HG03175 (cell line): Measurements from ENCODE around the gene GPRIN2.
"Not testable (repeated sequence)": the region's sequence is repeated elsewhere in the genome, so short reads cannot be mapped to it uniquely, and the experiment has no call there.

Experiments used
- ATAC-seq: cut with Tn5 transposase; IDR thresholded peaks from one replicate; pipeline ENCODE4 v1.9.1; 2021; ENCODE audit warnings: mild to moderate bottlenecking, moderate library complexity; ENCODE audit not compliant: unreplicated experiment

GPRIN2 gene

DNA sequence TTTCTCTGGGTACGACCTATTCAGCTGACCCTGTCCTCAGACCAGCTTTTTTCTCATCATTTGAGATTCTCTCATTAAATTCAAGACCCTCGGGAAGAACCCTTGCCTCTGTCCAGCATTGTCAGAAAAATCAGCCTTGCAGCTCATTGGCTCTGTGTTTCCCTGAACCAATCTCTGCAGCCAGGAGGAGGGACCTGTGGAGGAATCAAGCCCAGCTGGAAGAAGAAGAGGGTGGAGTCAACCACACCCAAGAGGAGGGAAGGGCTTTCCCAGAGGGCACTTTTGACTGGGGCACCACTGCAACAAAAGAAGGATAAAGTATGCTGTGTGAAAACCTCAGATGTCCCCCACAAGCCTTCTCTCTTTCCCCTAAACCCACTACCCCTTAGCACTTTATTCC is 14.2 kb upstream of the GPRIN2 start:
- not testable (repeated sequence) for ATAC-seq

DNA sequence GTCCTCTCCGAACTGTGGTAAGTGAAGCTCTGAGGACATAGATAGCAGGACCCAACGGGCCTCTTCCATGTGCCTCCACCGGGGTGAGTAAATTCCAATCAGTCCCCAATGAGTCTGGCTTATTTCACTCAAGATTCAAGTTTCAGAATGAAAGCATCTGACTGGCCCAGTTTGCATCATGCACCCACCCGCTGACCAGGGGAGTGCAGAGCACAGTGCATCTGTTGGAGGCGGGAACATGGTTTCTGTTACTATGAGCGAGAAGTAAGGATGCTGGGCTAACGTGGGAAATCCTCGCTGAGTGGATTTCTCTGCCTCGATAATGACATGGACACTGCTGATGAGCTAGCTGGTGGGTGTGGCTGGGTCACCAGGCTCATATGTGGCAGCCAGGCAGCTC is 10.7 kb upstream of the GPRIN2 start:
- not testable (repeated sequence) for ATAC-seq

- ATAC-seq = peak; percentile 66
These were observed 9.3 kb upstream of the GPRIN2 start for GRCh38 chr10:46565591-46566332.

DNA sequence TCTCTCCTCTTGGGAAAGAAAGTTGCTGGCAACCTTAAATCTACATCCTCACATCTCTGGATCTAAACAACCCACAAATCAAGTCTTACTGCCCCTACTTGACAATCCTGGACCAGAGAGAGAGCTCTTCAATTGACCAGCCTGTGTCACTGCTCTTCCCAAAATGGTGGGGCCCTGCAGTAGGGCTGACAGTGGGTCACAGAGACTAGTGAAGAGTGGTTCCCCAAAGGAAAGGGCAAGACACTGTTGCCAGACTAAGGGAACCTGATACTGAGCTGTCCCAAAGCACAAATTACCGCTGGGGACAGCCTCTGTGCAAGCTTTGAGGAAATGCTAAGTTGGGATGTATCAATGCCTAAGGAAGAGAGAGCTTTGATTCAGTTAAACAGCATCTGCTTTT is 4.5 kb upstream of the GPRIN2 start:
- ATAC-seq = no peak

- no peak for ATAC-seq
These were observed 3.9 kb upstream of the GPRIN2 start for GRCh38 chr10:46560381-46560780.

- ATAC-seq = no peak
These were observed 2.8 kb upstream of the GPRIN2 start for GRCh38 chr10:46559231-46559671.

- ATAC-seq = no peak
These were observed 2.1 kb upstream of the GPRIN2 start for GRCh38 chr10:46558392-46559185.

DNA sequence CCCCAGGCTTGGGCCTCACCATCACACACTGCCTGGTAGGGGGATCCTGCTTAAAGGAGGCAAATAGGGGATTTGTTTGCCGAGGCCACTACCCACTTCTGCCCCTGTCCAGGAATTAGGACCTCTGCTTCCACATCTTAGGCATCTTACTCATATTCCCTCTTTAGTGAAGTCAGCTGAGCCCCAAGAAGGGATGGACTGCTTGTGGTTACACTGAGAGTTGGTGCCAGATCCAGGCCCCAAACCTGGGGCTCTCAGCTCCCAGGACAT is 1.6 kb upstream of the GPRIN2 start:
- ATAC-seq = no peak

- no peak for ATAC-seq
These were observed 1.1 kb upstream of the GPRIN2 start for GRCh38 chr10:46557319-46558121.

DNA sequence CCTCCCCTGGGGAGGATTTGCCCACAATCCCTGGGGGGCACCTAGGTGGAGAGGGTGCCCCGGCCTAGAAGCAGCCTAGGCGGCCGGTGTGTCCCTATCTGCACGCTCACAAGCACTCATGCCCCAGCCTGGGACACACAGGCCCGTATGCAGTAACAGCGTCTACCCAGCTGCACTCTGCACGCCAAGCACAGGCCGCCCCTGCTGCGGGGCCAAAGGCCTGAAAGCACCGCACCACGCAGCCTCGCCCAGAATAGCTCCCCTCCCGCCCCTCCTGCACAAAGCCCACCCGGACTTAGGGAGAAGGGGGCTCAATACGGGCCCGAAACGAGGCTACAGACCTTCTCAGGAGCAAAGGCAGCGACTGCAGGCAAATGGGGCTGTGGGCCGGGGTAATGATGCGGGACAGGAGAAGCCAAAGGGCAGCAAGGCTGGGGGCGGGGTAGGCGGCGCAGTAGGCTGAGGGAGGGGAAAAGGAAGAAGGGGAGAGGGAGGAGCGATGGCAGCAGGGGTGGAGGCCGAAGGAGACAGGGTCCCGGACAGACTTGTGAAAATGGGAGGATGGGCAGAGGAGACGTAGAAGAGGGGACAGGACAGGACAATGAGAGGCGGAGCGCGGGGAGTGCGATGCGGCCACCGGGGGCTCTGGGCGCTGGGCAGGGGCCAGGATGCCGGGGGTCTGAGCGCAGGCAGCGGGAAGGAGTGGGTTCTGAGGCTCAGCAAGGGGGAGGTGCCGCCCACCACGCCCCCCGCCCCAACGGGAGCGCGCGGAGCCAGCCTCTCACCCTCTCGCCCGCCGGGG is 544 bp downstream of the GPRIN2 start:
- no peak for ATAC-seq

GRCh38 chr10:46555366-46555712 is 1.1 kb downstream of the GPRIN2 start:
- ATAC-seq = no peak

- ATAC-seq = no peak
These were observed 2.2 kb downstream of the GPRIN2 start for GRCh38 chr10:46554166-46554781.

- no peak for ATAC-seq
These were observed 3.0 kb downstream of the GPRIN2 start for GRCh38 chr10:46553238-46554049.

- ATAC-seq = no peak
These were observed 3.8 kb downstream of the GPRIN2 start for GRCh38 chr10:46552526-46553237.

- ATAC-seq = no peak
These were observed 4.5 kb downstream of the GPRIN2 start for GRCh38 chr10:46551701-46552525.

GRCh38 chr10:46550795-46551700 is 5.4 kb downstream of the GPRIN2 start:
- ATAC-seq = no peak
